IMR-90 (cell line): Measurements from ENCODE around the gene IFT81. TPM values are rescaled to one million over a fixed set of nuclear protein-coding genes. Genes with fewer than 3 reads are reported as not detected.

Source experiments
- ATAC-seq: fragments of 200-7000 bp; cut with Tn5 transposase; 2 replicates; pipeline ENCODE4 v1.9.1; 2020; ENCODE audit warnings: low read depth, mild to moderate bottlenecking, moderate library complexity
- BruUV-seq: library from RNA; stranded (reverse); fragments of 400-500 nt; replicated peaks from 2 replicates; lab custom pipeline; 2021; lab: Mats Ljungman, UMichigan
- CTCF ChIA-PET: fragments of 300-600 bp; formaldehyde crosslinking; extraction: SDS; loops from one replicate; lab custom pipeline; 2021; ENCODE audit warnings: antibody characterized with exemption; lab: Yijun Ruan, JAX
- POLR2A ChIA-PET: fragments of 300-600 bp; sonication (Branson Sonifier 250); formaldehyde crosslinking; loops from one replicate; lab custom pipeline; 2022; ENCODE audit warnings: antibody characterized with exemption; ENCODE audit not compliant: unreplicated experiment; lab: Charles Lee
- DNase-seq: peaks from one replicate; pipeline ENCODE4 v3.0.0; 2013
- H2AFZ ChIP-seq: replicated peaks from 2 replicates; pipeline ENCODE3; 2013; ENCODE audit warnings: low read length, mild to moderate bottlenecking; ENCODE audit not compliant: poor library complexity
- H2AK5ac ChIP-seq: 2 replicates; pipeline ENCODE4 v1.6.1; 2013; ENCODE audit warnings: low read depth, low read length, inconsistent platforms
- H2AK9ac ChIP-seq: replicated peaks from 2 replicates; pipeline ENCODE3; 2013; ENCODE audit warnings: mild to moderate bottlenecking, low read depth, low read length, moderate library complexity; ENCODE audit not compliant: poor library complexity
- H2BK120ac ChIP-seq: 2 replicates; pipeline ENCODE4 v1.6.1; 2013; ENCODE audit warnings: low read depth, low read length, inconsistent platforms
- H2BK15ac ChIP-seq: 3 replicates; pipeline ENCODE4 v1.6.1; 2013; ENCODE audit warnings: low read depth, low read length, inconsistent platforms
- H2BK20ac ChIP-seq: 2 replicates; pipeline ENCODE4 v1.6.1; 2013; ENCODE audit warnings: low read depth, mild to moderate bottlenecking, inconsistent platforms, low read length, moderate library complexity
- H2BK5ac ChIP-seq: 2 replicates; pipeline ENCODE4 v1.6.1; 2013; ENCODE audit warnings: mild to moderate bottlenecking, low read depth, low read length, inconsistent platforms; ENCODE audit not compliant: poor library complexity, severe bottlenecking
- H3K14ac ChIP-seq: replicated peaks from 2 replicates; pipeline ENCODE4 v1.6.1; 2013; ENCODE audit warnings: low read depth, low read length, inconsistent platforms
- H3K18ac ChIP-seq: 2 replicates; pipeline ENCODE4 v1.6.1; 2013; ENCODE audit warnings: low read depth, low read length, control low read depth
- H3K23ac ChIP-seq: 2 replicates; pipeline ENCODE4 v1.6.1; 2013; ENCODE audit warnings: low read depth, low read length, inconsistent platforms
- H3K27ac ChIP-seq: 2 replicates; pipeline ENCODE4 v1.5.1; 2013; ENCODE audit warnings: mild to moderate bottlenecking, control low read depth, low read length; ENCODE audit not compliant: insufficient read depth
- H3K27me3 ChIP-seq: 2 replicates; pipeline ENCODE4 v1.6.1; 2013; ENCODE audit warnings: low read length; ENCODE audit not compliant: control insufficient read depth, insufficient read depth
- H3K36me3 ChIP-seq: 2 replicates; pipeline ENCODE4 v1.6.1; 2013; ENCODE audit warnings: low read length, mixed read lengths; ENCODE audit not compliant: control insufficient read depth, insufficient read depth
- H3K4ac ChIP-seq: 2 replicates; pipeline ENCODE4 v1.6.1; 2013; ENCODE audit warnings: low read depth, low read length, inconsistent platforms
- H3K4me1 ChIP-seq: 2 replicates; pipeline ENCODE4 v1.6.1; 2013; ENCODE audit warnings: low read length, mixed read lengths; ENCODE audit not compliant: control insufficient read depth, insufficient read depth
- H3K4me2 ChIP-seq: 2 replicates; pipeline ENCODE4 v1.6.1; 2013; ENCODE audit warnings: low read depth, mild to moderate bottlenecking, control low read depth, low read length, moderate library complexity
- H3K4me3 ChIP-seq: 2 replicates; pipeline ENCODE4 v1.5.1; 2013; ENCODE audit warnings: low read depth, mild to moderate bottlenecking, control low read depth, low read length, moderate library complexity; ENCODE audit not compliant: insufficient read depth
- H3K56ac ChIP-seq: 2 replicates; pipeline ENCODE4 v1.6.1; 2013; ENCODE audit warnings: low read length, inconsistent platforms; ENCODE audit not compliant: insufficient read depth; ENCODE audit errors: extremely low read depth
- H3K79me1 ChIP-seq, 2 experiments: 2 replicates each; pipeline ENCODE4 v1.6.1; 2013; ENCODE audit warnings: low read length in 2 of 2, inconsistent platforms in 1 of 2, low read depth in 1 of 2
- H3K9ac ChIP-seq: 2 replicates; pipeline ENCODE4 v1.6.1; 2013; ENCODE audit warnings: low read depth, low read length, control low read depth
- H3K9me1 ChIP-seq: 2 replicates; pipeline ENCODE4 v1.6.1; 2013; ENCODE audit warnings: low read length, inconsistent platforms; ENCODE audit not compliant: insufficient read depth
- H3K9me3 ChIP-seq: 2 replicates; pipeline ENCODE4 v1.6.1; 2013; ENCODE audit warnings: low read length; ENCODE audit not compliant: control insufficient read depth, insufficient read depth
- H4K20me1 ChIP-seq: 2 replicates; pipeline ENCODE4 v1.6.1; 2013; ENCODE audit warnings: low read length, inconsistent platforms; ENCODE audit not compliant: insufficient read depth
- H4K5ac ChIP-seq: 2 replicates; pipeline ENCODE4 v1.6.1; 2013; ENCODE audit warnings: mild to moderate bottlenecking, low read depth, low read length, control low read depth
- H4K8ac ChIP-seq, 2 experiments: 2 replicates each; pipeline ENCODE4 v1.6.1; 2013; ENCODE audit warnings: low read depth in 2 of 2, low read length in 2 of 2, control low read depth in 1 of 2, inconsistent platforms in 1 of 2
- H4K91ac ChIP-seq: 2 replicates; pipeline ENCODE4 v1.6.1; 2013; ENCODE audit warnings: low read depth, low read length, inconsistent platforms; ENCODE audit not compliant: insufficient read depth
- BHLHE40 ChIP-seq: fragments of 150-350 bp; IDR thresholded peaks from 2 replicates; pipeline ENCODE4 v1.6.1; 2016; ENCODE audit warnings: mild to moderate bottlenecking, low read depth, low read length
- FOS ChIP-seq: fragments of 150-350 bp; IDR thresholded peaks from 2 replicates; pipeline ENCODE4 v1.6.1; 2016; ENCODE audit warnings: low read depth, low read length
- MAFK ChIP-seq: IDR thresholded peaks from 2 replicates; pipeline ENCODE4 v1.6.1; 2012; ENCODE audit warnings: low read depth, low read length, improper control_type of control experiment
- NFE2L2 ChIP-seq: fragments of 150-350 bp; IDR thresholded peaks from 2 replicates; pipeline ENCODE4 v1.6.1; 2016; ENCODE audit warnings: low read depth, mild to moderate bottlenecking, low read length
- RFX5 ChIP-seq: IDR thresholded peaks from 2 replicates; pipeline ENCODE4 v1.8.0; 2012; ENCODE audit warnings: low read depth, mild to moderate bottlenecking, low read length, moderate library complexity
- SMC3 ChIP-seq: fragments of 150-350 bp; IDR thresholded peaks from 2 replicates; pipeline ENCODE4 v1.6.1; 2016; ENCODE audit warnings: low read depth, mild to moderate bottlenecking, antibody characterized with exemption, low read length, moderate library complexity
- WGBS, 2 experiments: methylation state at CpG; one replicate each; pipeline versions ENCODE4 v1.1.5 to v1.1.7; 2013; ENCODE audit warnings: missing lambda C conversion rate in 2 of 2; ENCODE audit not compliant: insufficient read length in 1 of 2; ENCODE audit errors: extremely low coverage in 2 of 2; 5-methylcytosine and 5-hydroxymethylcytosine counted together
- dilution Hi-C: fragments of 300-500 bp; cut with HindIII; formaldehyde crosslinking; loops from one replicate; pipeline ENCODE4 v1.14.3; 2018; ENCODE audit warnings: low sequenced_read_pairs; ENCODE audit not compliant: unreplicated experiment
- in situ Hi-C: fragments of 300-500 bp; cut with MboI; formaldehyde crosslinking; loops from 3 replicates; pipeline ENCODE4 v1.14.3; 2019; ENCODE audit warnings: low sequenced_read_pairs, inconsistent platforms, mixed read lengths
- intact Hi-C: fragments of 100-400 bp; cut with micrococcal nuclease; formaldehyde crosslinking; loops from 2 replicates; pipeline ENCODE4 v1.10.0; 2022
- polyA plus RNA-seq, 3 experiments: library from polyadenylated mRNA; depleted of rRNA; stranded (reverse); fragments of >200 nt; gene quantifications; 2 replicates each; pipeline ENCODE4 v1.2.3, GENCODE V29; 2012; ENCODE audit warnings: low replicate concordance in 1 of 3
- total RNA-seq: library from RNA; depleted of rRNA; stranded (reverse); fragments of >200 nt; gene quantifications from 2 replicates; pipeline ENCODE4 v1.2.3, GENCODE V29; 2012
- TF ChIP-seq, protein P1 (sequence below): fragments of 150-350 bp; IDR thresholded peaks from 2 replicates; pipeline ENCODE4 v1.6.1; 2017; ENCODE audit warnings: mild to moderate bottlenecking, antibody characterized with exemption, low read length, low read depth
- TF ChIP-seq, protein P2 (sequence below): conservative IDR thresholded peaks from 2 replicates; pipeline ENCODE4 v1.5.1; 2012; ENCODE audit warnings: mild to moderate bottlenecking, low read depth, low read length, improper control_type of control experiment

Gene IFT81
- total and polyA plus RNA-seq, 2 of the 4 experiments (the other 2 are of a cell fraction), result 6.1 to 8.1 TPM

DNA sequence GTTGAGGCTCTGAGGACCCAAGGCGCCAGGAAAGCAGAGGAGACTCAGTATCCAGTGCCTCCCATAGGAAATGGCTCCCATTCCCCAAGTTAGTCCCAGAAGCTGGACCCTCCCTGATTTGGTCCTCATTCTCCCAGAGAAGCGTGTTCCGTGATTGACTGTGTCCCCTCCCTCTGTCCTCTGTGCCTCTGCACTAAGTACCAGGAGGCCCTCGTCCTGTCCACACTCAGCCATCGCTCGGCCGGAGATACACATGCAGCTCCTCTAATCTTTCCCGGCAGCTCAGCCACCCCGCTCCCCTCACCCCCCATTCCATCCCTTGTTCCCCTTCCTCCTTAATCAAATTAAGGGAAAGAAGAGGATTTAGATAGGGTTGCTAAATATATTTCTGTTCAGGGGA lies 128.6 kb downstream of the IFT81 start:
- ATAC-seq (no peak), DNase-seq (no peak)
- no peak overlapping the region for H4K91ac ChIP-seq
- H3K4me1 ChIP-seq, result peaks cover 23% of the 10 kb centered on the region; the same call in 1 of the 2 replicates
- no peak overlapping the region for H3K23ac ChIP-seq
- H3K4ac ChIP-seq, result peak overlapping the region; percentile 51
- ChIA-PET CTCF (no interaction called here), POLR2A (interaction anchor here (0.5 kb wide), 1 partner anchor 521 kb away, joined by 18 read pairs; no protein-coding TSS in a partner anchor)
- TF ChIP-seq, protein P1, sequence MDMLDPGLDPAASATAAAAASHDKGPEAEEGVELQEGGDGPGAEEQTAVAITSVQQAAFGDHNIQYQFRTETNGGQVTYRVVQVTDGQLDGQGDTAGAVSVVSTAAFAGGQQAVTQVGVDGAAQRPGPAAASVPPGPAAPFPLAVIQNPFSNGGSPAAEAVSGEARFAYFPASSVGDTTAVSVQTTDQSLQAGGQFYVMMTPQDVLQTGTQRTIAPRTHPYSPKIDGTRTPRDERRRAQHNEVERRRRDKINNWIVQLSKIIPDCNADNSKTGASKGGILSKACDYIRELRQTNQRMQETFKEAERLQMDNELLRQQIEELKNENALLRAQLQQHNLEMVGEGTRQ, result no peak
- TF ChIP-seq SMC3, result no peak
- TF ChIP-seq, protein P2, sequence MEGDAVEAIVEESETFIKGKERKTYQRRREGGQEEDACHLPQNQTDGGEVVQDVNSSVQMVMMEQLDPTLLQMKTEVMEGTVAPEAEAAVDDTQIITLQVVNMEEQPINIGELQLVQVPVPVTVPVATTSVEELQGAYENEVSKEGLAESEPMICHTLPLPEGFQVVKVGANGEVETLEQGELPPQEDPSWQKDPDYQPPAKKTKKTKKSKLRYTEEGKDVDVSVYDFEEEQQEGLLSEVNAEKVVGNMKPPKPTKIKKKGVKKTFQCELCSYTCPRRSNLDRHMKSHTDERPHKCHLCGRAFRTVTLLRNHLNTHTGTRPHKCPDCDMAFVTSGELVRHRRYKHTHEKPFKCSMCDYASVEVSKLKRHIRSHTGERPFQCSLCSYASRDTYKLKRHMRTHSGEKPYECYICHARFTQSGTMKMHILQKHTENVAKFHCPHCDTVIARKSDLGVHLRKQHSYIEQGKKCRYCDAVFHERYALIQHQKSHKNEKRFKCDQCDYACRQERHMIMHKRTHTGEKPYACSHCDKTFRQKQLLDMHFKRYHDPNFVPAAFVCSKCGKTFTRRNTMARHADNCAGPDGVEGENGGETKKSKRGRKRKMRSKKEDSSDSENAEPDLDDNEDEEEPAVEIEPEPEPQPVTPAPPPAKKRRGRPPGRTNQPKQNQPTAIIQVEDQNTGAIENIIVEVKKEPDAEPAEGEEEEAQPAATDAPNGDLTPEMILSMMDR, result no peak
- no peak for TF ChIP-seq FOS
- TF ChIP-seq NFE2L2, result no peak
- no peak for TF ChIP-seq RFX5
- no peak for TF ChIP-seq MAFK
- no peak for TF ChIP-seq BHLHE40
- H3K27me3 ChIP-seq, result no peaks in the 10 kb centered on the region
- intact Hi-C loops (no loop called here), dilution Hi-C loops (no loop called here), in situ Hi-C loops (no loop called here)
- WGBS, 2 experiments, result 100% methylated on average over 2 of the region's 9 CpGs; no CpG with 5 or more reads in 1 of the 2 experiments
- 0 out of 4 replicates have a peak, but pooled peaks cover 0 to 4% of the 10 kb centered on the region in 2 experiments for H3K79me1 ChIP-seq
- no peaks in the 10 kb centered on the region for H3K36me3 ChIP-seq
- H2BK5ac ChIP-seq, result no peak overlapping the region
- peak overlapping the region; percentile 49; the same call in 1 of the 2 replicates for H4K5ac ChIP-seq
- no peak overlapping the region for H3K14ac ChIP-seq
- no peak overlapping the region for H3K27ac ChIP-seq
- no TSS peak for BruUV-seq
- H4K20me1 ChIP-seq, result no peaks in the 10 kb centered on the region
- no peak overlapping the region for H3K4me3 ChIP-seq
- no peak overlapping the region for H2BK120ac ChIP-seq
- H3K56ac ChIP-seq, result no peak overlapping the region
- no peak overlapping the region; the same call in 1 of the 2 replicates for H2AK5ac ChIP-seq
- H3K9ac ChIP-seq, result no peak overlapping the region
- peak overlapping the region; percentile 40 for H2AFZ ChIP-seq
- H3K9me3 ChIP-seq, result no peaks in the 10 kb centered on the region
- no peak overlapping the region for H3K18ac ChIP-seq
- H3K9me1 ChIP-seq, result peaks cover 18% of the 10 kb centered on the region
- no peak overlapping the region for H2AK9ac ChIP-seq
- peak overlapping the region; percentile 56 to 68; a peak in 1 of 4 replicates for H4K8ac ChIP-seq
- no peak overlapping the region for H3K4me2 ChIP-seq
- H2BK20ac ChIP-seq, result peak overlapping the region; percentile 35; the same call in 1 of the 2 replicates
- H2BK15ac ChIP-seq, result no peak overlapping the region; the same call in 2 of the 3 replicates
